NCI-H2029 treated with DMSO at 0.1 percent for 48 hours (cell line): ENCODE results near the gene ARMC9.

Experiments
- DNase-seq: peaks from one replicate; lab custom pipeline; 2025; lab: John Stamatoyannopoulos, UW

Gene ARMC9

GRCh38 chr2:231382116-231382515 is 183.7 kb downstream of the ARMC9 start:
- DNase-seq = no peak

GRCh38 chr2:231383416-231384108 is 185.1 kb downstream of the ARMC9 start:
- no peak for DNase-seq

GRCh38 chr2:231384109-231384435 is 185.6 kb downstream of the ARMC9 start:
- DNase-seq = no peak

DNA sequence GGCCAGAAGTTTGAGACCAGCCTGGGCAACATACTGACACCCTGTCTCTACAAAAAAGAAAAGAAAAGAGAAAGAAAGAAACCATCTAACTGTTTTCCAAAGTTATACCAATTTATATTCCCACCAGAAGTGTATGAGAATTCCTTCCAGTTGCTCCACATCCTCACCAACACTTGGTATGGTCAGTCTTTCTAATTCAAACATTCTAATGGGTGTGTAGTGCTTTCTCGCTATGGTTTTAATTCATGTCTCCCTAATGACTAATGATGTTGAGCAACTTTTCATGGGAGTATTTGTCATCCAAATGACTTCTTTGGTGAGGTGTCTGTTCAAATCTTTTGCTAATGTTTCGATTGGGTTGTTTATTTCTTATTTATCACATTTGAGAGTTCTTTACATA is 186.5 kb downstream of the ARMC9 start:
- DNase-seq = no peak

DNA sequence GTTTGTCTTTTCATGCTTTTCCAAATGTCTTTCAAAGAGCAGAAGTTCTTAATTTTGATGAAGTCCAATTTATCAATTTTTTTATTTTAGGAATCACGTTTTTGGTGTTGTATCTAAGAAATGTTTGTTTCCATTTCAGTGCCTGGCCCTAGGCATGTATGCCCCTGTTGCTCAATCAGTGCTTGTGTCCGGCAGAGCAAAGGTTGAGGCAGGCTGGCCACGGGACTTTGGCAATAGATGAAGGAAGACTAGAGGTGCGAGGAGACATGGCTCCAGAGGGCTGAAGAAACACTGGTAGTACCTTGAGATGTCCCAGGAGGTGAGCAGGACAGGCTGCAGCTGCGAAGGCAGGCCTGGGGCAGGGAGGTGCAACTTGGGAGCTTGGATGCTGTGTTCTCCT is 187.0 kb downstream of the ARMC9 start:
- no peak for DNase-seq

DNA sequence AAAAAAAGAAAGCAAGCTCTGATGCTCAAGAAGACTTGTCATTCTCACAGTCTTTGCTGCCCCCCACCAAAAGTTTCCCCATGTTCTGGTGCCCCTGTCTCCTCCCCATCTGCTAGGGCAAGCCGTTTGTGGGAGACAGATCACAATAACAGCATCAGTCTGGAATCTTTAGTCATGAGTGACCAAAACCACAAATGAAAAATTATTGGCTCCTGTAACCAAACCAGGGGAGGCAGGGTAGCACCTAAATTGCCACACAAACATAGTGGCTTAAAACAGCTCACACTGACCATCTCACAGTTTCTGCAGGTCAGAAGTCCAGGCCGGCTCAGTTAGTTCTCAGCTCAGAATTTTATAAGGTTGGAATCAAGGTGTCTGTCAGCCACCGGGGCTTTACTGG is 188.0 kb downstream of the ARMC9 start:
- no peak for DNase-seq

GRCh38 chr2:231387904-231388724 is 189.7 kb downstream of the ARMC9 start:
- DNase-seq = no peak

DNA sequence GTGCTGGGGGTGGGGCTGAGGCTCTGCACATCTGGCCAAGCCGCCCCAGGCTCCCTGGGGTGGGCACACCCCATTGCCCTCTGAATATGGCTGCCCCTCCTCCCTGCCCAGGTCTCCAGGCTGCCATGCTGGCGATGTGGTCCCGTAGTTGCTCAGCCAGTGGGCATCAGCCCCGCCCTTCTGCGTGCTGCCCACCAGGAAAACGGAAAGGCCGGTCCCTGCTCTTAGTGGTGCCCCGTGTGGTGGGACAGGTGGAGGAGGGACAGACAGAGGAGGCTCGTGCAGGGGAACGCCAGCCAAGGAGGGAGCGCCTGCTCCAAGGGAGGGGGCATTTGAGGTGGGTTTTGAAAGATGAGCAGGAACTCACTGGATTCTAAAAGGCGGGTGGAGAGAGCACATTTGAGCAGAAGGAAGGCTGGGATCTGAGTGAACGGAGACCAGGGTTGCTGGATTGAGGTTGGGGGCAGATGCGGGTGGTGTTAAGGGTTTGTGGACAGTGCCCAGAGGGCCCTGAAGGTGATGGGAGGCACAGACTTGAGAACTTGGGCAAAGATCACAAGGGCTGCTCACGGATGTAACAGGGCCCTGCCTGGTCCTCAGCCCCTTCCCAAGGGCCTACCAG is 190.4 kb downstream of the ARMC9 start:
- no peak for DNase-seq

- DNase-seq = no peak
These were observed 192.2 kb downstream of the ARMC9 start for GRCh38 chr2:231390667-231391066.

DNA sequence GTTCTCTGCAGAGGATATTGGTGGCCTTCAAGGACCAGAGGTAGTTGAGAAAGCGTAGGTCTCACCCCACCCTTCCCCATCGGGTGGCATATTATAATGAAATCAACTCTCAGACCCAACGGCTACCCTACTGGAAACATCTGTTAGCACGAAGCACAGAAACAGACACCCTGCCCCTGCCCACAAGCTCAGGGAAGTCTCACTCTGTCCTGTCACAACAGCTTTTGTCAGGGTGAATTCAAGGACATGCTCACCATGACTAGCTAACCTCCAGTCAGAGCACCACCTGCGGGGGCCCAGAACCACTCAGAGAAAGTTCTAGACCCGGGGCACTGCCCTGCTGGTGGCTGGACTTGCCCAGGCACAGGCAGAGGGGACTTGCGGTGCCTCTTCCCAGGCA is 193.6 kb downstream of the ARMC9 start:
- DNase-seq = no peak

GRCh38 chr2:231392431-231393148 is 194.2 kb downstream of the ARMC9 start:
- no peak for DNase-seq

DNA sequence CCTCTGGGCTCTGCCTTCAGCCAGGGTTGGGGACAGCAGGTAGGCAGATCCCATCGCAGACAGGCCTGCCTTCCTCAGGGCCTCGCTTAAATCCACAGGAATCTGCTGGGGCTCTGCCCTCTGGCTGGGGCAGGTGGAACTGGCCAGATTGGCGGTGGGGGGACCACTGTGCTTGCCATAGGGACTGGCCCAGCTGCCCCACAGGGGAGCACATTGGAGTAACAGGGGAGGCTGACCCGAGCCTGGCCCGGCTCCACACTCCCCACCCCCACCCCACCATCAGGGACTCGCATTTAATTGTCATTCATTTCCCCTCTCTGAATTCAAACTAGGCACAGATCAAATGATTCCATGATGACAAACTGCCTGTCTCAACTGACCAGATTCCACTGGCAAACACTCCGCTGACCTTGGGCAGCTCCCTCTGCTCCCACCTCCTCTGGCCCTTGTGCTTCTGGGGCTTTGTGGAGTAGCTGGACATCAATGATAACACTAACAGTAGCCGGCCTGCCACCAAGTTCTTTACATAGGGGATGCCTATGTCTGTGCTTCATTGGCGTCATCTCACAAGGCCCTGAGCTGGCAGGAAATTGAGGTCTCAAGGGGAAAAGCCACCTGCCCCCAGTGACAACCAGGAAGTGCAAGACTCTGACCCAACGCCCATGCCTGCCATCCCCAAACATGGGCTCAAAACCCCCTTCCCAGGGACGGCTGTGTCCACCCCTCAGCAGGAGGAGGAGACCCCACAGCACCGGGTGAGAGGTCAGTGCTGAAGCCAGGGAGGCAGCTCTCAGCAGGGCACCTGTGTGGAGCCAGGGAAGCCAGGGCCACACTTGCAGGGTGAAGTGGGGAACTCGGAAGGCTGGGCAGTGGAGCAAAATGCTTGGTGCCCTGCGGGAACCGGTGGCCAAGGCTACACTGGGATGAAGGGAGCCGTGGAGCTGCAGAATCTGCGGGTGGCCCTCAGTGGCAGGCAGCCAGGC is 195.0 kb downstream of the ARMC9 start:
- DNase-seq = no peak

- DNase-seq = no peak
These were observed 196.0 kb downstream of the ARMC9 start for GRCh38 chr2:231394211-231395141.

- DNase-seq = no peak
These were observed 197.0 kb downstream of the ARMC9 start, which contains the start of gene B3GNT7 for GRCh38 chr2:231395188-231396057. Gene B3GNT7, plus strand, starts transcription at chr2:231395710. Its CDS starts 94 bp downstream, at chr2:231395804.

- DNase-seq = no peak
These were observed 197.8 kb downstream of the ARMC9 start for GRCh38 chr2:231396058-231396821.

- DNase-seq = no peak
These were observed 198.8 kb downstream of the ARMC9 start for GRCh38 chr2:231397011-231397927.

DNA sequence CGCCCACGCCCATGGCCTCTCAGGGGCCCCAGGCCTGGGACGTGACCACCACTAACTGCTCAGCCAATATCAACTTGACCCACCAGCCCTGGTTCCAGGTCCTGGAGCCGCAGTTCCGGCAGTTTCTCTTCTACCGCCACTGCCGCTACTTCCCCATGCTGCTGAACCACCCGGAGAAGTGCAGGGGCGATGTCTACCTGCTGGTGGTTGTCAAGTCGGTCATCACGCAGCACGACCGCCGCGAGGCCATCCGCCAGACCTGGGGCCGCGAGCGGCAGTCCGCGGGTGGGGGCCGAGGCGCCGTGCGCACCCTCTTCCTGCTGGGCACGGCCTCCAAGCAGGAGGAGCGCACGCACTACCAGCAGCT is 199.5 kb downstream of the ARMC9 start:
- DNase-seq = no peak
